ENCODE results near the gene AGL. TPM values are rescaled to one million over a fixed set of nuclear protein-coding genes. Genes with fewer than 3 reads are reported as not detected.

AGL gene
- polyA plus RNA-seq, 3 donors: 1.2 to 3.9 (median 1.3) TPM

- no peaks in the 10 kb centered on the region for H3K4me1 Mint-ChIP-seq
- WGBS (ENCODE audit: insufficient coverage): no CpG with 5 or more reads among the region's 1 CpG
These were observed 85.4 kb downstream of the AGL start for GRCh38 chr1:99935534-99935933.

GRCh38 chr1:99936071-99936470, 85.9 kb downstream of the AGL start:
- Histone ChIP-seq H3K4me1 (ENCODE audit: control insufficient read depth in 1 of 2, insufficient read depth in 2 of 2, low read length in 2 of 2) (no peaks in the 10 kb centered on the region), H2AFZ (ENCODE audit: insufficient read depth, low read depth, low read length, poor library complexity, severe bottlenecking) (no peak overlapping the region), H3K27me3 (ENCODE audit: control insufficient read depth in 2 of 2, insufficient read depth in 2 of 2, low read length in 2 of 2) (no peaks in the 10 kb centered on the region), H3K4me3 (replicated peaks in 1 of 3; ENCODE audit: low read depth in 2 of 3, low read length in 3 of 3) (no peak overlapping the region), H4K20me1 (ENCODE audit: insufficient read depth, low read length) (no peaks in the 10 kb centered on the region), H3K4me2 (replicated peaks; ENCODE audit: extremely low read depth, low read length, poor library complexity, severe bottlenecking) (no peak overlapping the region), H3K27ac (ENCODE audit: low read depth in 1 of 2, low read length in 2 of 2) (no peak overlapping the region), H3K36me3 (replicated peaks in 1 of 2; ENCODE audit: control insufficient read depth in 1 of 2, insufficient read depth in 2 of 2, low read length in 2 of 2) (no peaks in the 10 kb centered on the region), H3K9me3 (replicated peaks in 1 of 2; ENCODE audit: control insufficient read depth in 1 of 2, insufficient read depth in 1 of 2, low read length in 2 of 2) (peaks cover 3 to 4% of the 10 kb centered on the region in 2 donors), H3K9ac (ENCODE audit: insufficient read depth, low read length, poor library complexity, severe bottlenecking) (no peak overlapping the region), H3K79me2 (ENCODE audit: insufficient read depth, low read length) (no peaks in the 10 kb centered on the region)
- DNase-seq: no peak
- H3K4me1 Mint-ChIP-seq: no peaks in the 10 kb centered on the region
- peaks cover 0 to under 1% (median 0%) of the 10 kb centered on the region in 3 donors for H3K27me3 Mint-ChIP-seq (ENCODE audit: low read depth in 3 of 3)
- no peak overlapping the region for H3K4me3 Mint-ChIP-seq
- peaks cover 0 to 11% (median 3%) of the 10 kb centered on the region in 7 donors for H3K9me3 Mint-ChIP-seq
- no peak for TF ChIP-seq CTCF (IDR thresholded peaks at IDR 0.05)
- 100% methylated on average over 2 of the region's 3 CpGs for WGBS (ENCODE audit: insufficient coverage)
- H3K27ac Mint-ChIP-seq: peak overlapping the region in 1 of 7 donors; percentile 50
- no peaks in the 10 kb centered on the region for H3K36me3 Mint-ChIP-seq
- intact Hi-C loops (cut with micrococcal nuclease): no loop called here

More at GRCh38 chr1:99935534-99935933, 85.4 kb downstream of the AGL start:
- Histone ChIP-seq H3K27me3 (ENCODE audit: control insufficient read depth in 2 of 2, insufficient read depth in 2 of 2, low read length in 2 of 2) (no peaks in the 10 kb centered on the region), H3K27ac (ENCODE audit: low read depth in 1 of 2, low read length in 2 of 2) (no peak overlapping the region), H3K4me2 (replicated peaks; ENCODE audit: extremely low read depth, low read length, poor library complexity, severe bottlenecking) (no peak overlapping the region), H3K9ac (ENCODE audit: insufficient read depth, low read length, poor library complexity, severe bottlenecking) (no peak overlapping the region), H4K20me1 (ENCODE audit: insufficient read depth, low read length) (no peaks in the 10 kb centered on the region), H3K9me3 (replicated peaks in 1 of 2; ENCODE audit: control insufficient read depth in 1 of 2, insufficient read depth in 1 of 2, low read length in 2 of 2) (peaks cover 3 to 4% of the 10 kb centered on the region in 2 donors), H3K4me3 (replicated peaks in 1 of 3; ENCODE audit: low read depth in 2 of 3, low read length in 3 of 3) (no peak overlapping the region), H3K79me2 (ENCODE audit: insufficient read depth, low read length) (no peaks in the 10 kb centered on the region), H3K36me3 (replicated peaks in 1 of 2; ENCODE audit: control insufficient read depth in 1 of 2, insufficient read depth in 2 of 2, low read length in 2 of 2) (no peaks in the 10 kb centered on the region), H3K4me1 (ENCODE audit: control insufficient read depth in 1 of 2, insufficient read depth in 2 of 2, low read length in 2 of 2) (no peaks in the 10 kb centered on the region), H2AFZ (ENCODE audit: insufficient read depth, low read depth, low read length, poor library complexity, severe bottlenecking) (no peak overlapping the region)
- Mint-ChIP-seq H3K27me3 (ENCODE audit: low read depth in 3 of 3) (peaks cover 0 to 1% (median 0%) of the 10 kb centered on the region in 3 donors), H3K27ac (peak overlapping the region in 1 of 7 donors; percentile 50), H3K4me3 (no peak overlapping the region), H3K36me3 (no peaks in the 10 kb centered on the region), H3K9me3 (peaks cover 0 to 11% (median 3%) of the 10 kb centered on the region in 7 donors)
- no peak for TF ChIP-seq CTCF (IDR thresholded peaks at IDR 0.05)
- intact Hi-C loops (cut with micrococcal nuclease): no loop called here
- DNase-seq: no peak

Measured in CD14-positive monocyte (primary cell).